KOPT-K1 (cell line): ENCODE data around the gene HSPD1.
"Not testable (repeated sequence)": the region's sequence is repeated elsewhere in the genome, so short reads cannot be mapped to it uniquely, and the experiment has no call there.

Experiments used
- H3K27ac ChIP-seq: fragments of 200-600 bp; sonication (generic); 2 replicates; pipeline ENCODE4 v1.5.1; 2016; ENCODE audit warnings: antibody characterized with exemption, mild to moderate bottlenecking, low read depth, low read length; ENCODE audit not compliant: poor library complexity, severe bottlenecking
- H3K36me3 ChIP-seq: fragments of 200-600 bp; sonication (generic); 2 replicates; pipeline ENCODE4 v1.5.1; 2017; ENCODE audit warnings: antibody characterized with exemption, mild to moderate bottlenecking, low read length, moderate library complexity; ENCODE audit not compliant: insufficient read depth
- H3K9me3 ChIP-seq: fragments of 200-600 bp; sonication (generic); 2 replicates; pipeline ENCODE4 v1.5.1; 2017; ENCODE audit warnings: antibody characterized with exemption, low read length, mild to moderate bottlenecking; ENCODE audit not compliant: insufficient read depth, poor library complexity, severe bottlenecking

Gene HSPD1

GRCh38 chr2:197502685-197503084 is 3.0 kb upstream of the HSPD1 start:
- no peak overlapping the region for H3K27ac ChIP-seq
- no peaks in the 10 kb centered on the region for H3K9me3 ChIP-seq
- H3K36me3 ChIP-seq: peaks cover 69% of the 10 kb centered on the region

- Histone ChIP-seq H3K9me3 (no peaks in the 10 kb centered on the region), H3K27ac (peak overlapping the region; percentile 17), H3K36me3 (peaks cover 70% of the 10 kb centered on the region)
These were observed 2.6 kb upstream of the HSPD1 start for GRCh38 chr2:197502201-197502600.

- Histone ChIP-seq H3K36me3 (peaks cover 73% of the 10 kb centered on the region), H3K9me3 (no peaks in the 10 kb centered on the region), H3K27ac (peak overlapping the region; percentile 92)
These were observed 977 bp upstream of the HSPD1 start for GRCh38 chr2:197500503-197501131.

- H3K36me3 ChIP-seq: peaks cover 74% of the 10 kb centered on the region
- peak overlapping the region; percentile 92 for H3K27ac ChIP-seq
- no peaks in the 10 kb centered on the region for H3K9me3 ChIP-seq
These were observed 575 bp downstream of the HSPD1 start for GRCh38 chr2:197498937-197499593.

- H3K9me3 ChIP-seq: no peaks in the 10 kb centered on the region
- peak overlapping the region; percentile 92 for H3K27ac ChIP-seq
- H3K36me3 ChIP-seq: peaks cover 74% of the 10 kb centered on the region
These were observed 1.3 kb downstream of the HSPD1 start for GRCh38 chr2:197498235-197498936.

- H3K36me3 ChIP-seq: peaks cover 74% of the 10 kb centered on the region
These were observed 2.3 kb downstream of the HSPD1 start for GRCh38 chr2:197497326-197497725.

GRCh38 chr2:197496695-197497094 is 2.9 kb downstream of the HSPD1 start:
- peaks cover 74% of the 10 kb centered on the region for H3K36me3 ChIP-seq
- H3K27ac ChIP-seq: no peak overlapping the region

More at GRCh38 chr2:197497326-197497725, 2.3 kb downstream of the HSPD1 start:
- H3K9me3 ChIP-seq: no peaks in the 10 kb centered on the region
- H3K27ac ChIP-seq: peak overlapping the region; percentile 92

GRCh38 chr2:197495433-197496134 is 4.1 kb downstream of the HSPD1 start:
- peaks cover 81% of the 10 kb centered on the region for H3K36me3 ChIP-seq
- no peak overlapping the region for H3K27ac ChIP-seq
- H3K9me3 ChIP-seq: no peaks in the 10 kb centered on the region

More at GRCh38 chr2:197496695-197497094, 2.9 kb downstream of the HSPD1 start:
- H3K9me3 ChIP-seq: no peaks in the 10 kb centered on the region

- H3K36me3 ChIP-seq: peaks cover 91% of the 10 kb centered on the region
- no peak overlapping the region for H3K27ac ChIP-seq
- H3K9me3 ChIP-seq: peaks cover 19% of the 10 kb centered on the region
These were observed 12.3 kb downstream of the HSPD1 start for GRCh38 chr2:197487385-197487784.

- Histone ChIP-seq H3K36me3 (peaks cover 80% of the 10 kb centered on the region), H3K27ac (no peak overlapping the region), H3K9me3 (peaks cover 19% of the 10 kb centered on the region)
These were observed 13.5 kb downstream of the HSPD1 start for GRCh38 chr2:197486175-197486574.

- H3K36me3 ChIP-seq: peaks cover 74% of the 10 kb centered on the region
- not testable (repeated sequence) for H3K27ac ChIP-seq
- peaks cover 19% of the 10 kb centered on the region for H3K9me3 ChIP-seq
These were observed 15.4 kb downstream of the HSPD1 start for GRCh38 chr2:197484248-197484647.

- H3K27ac ChIP-seq: no peak overlapping the region
- peaks cover 72% of the 10 kb centered on the region for H3K36me3 ChIP-seq
- peaks cover 19% of the 10 kb centered on the region for H3K9me3 ChIP-seq
These were observed 19.2 kb downstream of the HSPD1 start for GRCh38 chr2:197480165-197481036.

- peaks cover 75% of the 10 kb centered on the region for H3K36me3 ChIP-seq
- no peaks in the 10 kb centered on the region for H3K9me3 ChIP-seq
- no peak overlapping the region for H3K27ac ChIP-seq
These were observed 21.8 kb downstream of the HSPD1 start for GRCh38 chr2:197477797-197478196.

- Histone ChIP-seq H3K36me3 (peaks cover 97% of the 10 kb centered on the region), H3K9me3 (no peaks in the 10 kb centered on the region), H3K27ac (no peak overlapping the region)
These were observed 27.5 kb downstream of the HSPD1 start for GRCh38 chr2:197472166-197472565.
